Keratinocyte (primary cell): ENCODE data around the gene PAGE2B.

Experiments
- CTCF ChIP-seq, 3 experiments: IDR thresholded peaks in 1 of 3; conservative IDR thresholded peaks in 1 of 3; optimal IDR thresholded peaks in 1 of 3; 2 replicates in 2 of 3; 3 replicates in 1 of 3; pipeline versions ENCODE3 to v1.5.1; 2011; ENCODE audit warnings: low read length in 3 of 3, mild to moderate bottlenecking in 3 of 3, moderate library complexity in 2 of 3, control low read depth in 1 of 3, inconsistent platforms in 1 of 3; ENCODE audit not compliant: insufficient read depth in 2 of 3; ENCODE audit errors: extremely low read depth in 1 of 3
- EZH2 ChIP-seq: IDR thresholded peaks from one replicate; pipeline ENCODE4 v1.6.1; 2012; ENCODE audit warnings: inconsistent platforms, mild to moderate bottlenecking, low read length, moderate library complexity

GRCh38 chrX:55041514-55041913 lies 33.3 kb upstream of the PAGE2B start:
- TF ChIP-seq CTCF (optimal IDR thresholded peaks at IDR 0.05 in 1 of 3, IDR thresholded peaks at IDR 0.05 in 1 of 3, conservative IDR thresholded peaks at IDR 0.05 in 1 of 3; ENCODE audit: extremely low read depth in 1 of 3, insufficient read depth in 2 of 3, low read length in 3 of 3) (no peak), EZH2 (no peak)
